SW 1271 (cell line): ENCODE results near the gene NUDT15.
"Not testable (repeated sequence)": the region's sequence is repeated elsewhere in the genome, so short reads cannot be mapped to it uniquely, and the experiment has no call there.

Source experiments
- DNase-seq, 2 experiments: peaks; one replicate each; lab custom pipeline; 2025; lab: John Stamatoyannopoulos, UW

NUDT15 gene

GRCh38 chr13:48037346-48038173, at the start of gene NUDT15:
TSS of gene NUDT15 (plus strand) at chr13:48037726. CDS start at chr13:48037747, 21 bp downstream.
- DNase-seq: peak; percentile 80 to 91

GRCh38 chr13:47990427-47990826, 47.1 kb upstream of the NUDT15 start:
- DNase-seq: no peak

GRCh38 chr13:47990920-47991466, 46.5 kb upstream of the NUDT15 start:
- DNase-seq: no peak

DNA sequence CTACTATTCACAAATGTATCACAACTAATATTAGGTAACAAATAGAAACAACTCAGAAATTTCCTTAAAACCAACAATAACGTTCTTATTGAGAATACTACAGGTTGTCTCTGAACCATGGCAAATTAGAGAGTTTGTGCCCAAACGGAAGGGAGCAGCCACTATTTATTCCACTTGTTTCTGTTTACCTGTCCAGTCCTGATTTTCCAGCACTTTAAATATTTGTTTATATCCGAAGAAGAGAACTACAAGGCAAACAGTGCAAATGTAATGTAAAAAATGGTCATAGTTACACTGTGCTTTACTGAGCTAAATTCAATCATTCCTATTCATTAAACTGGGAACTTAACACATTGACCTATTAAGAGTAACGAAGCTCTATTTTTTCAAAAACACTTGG, 45.7 kb upstream of the NUDT15 start:
- DNase-seq: no peak

DNA sequence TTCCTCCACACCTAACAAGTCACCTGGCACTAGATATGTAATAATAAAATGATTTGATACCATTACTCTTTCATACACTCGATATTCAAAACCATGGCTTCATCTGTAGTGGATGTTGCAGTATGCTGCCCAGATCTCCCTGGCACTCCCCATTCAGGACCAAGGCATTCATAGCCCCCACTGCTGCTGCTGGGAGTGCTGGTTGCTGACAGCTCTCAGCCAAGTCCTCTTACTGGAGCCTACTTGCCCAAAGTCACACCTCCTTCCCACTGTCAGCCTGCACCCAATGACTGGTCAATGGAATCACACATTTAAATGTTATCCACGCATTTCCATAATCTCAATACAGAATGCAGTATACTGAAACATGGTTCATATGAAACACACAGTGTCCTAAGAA, 40.1 kb upstream of the NUDT15 start:
- DNase-seq: no peak

GRCh38 chr13:47999973-48000372, 37.6 kb upstream of the NUDT15 start:
- no peak for DNase-seq

- DNase-seq: no peak
These were observed 36.9 kb upstream of the NUDT15 start for GRCh38 chr13:48000559-48001113.

DNA sequence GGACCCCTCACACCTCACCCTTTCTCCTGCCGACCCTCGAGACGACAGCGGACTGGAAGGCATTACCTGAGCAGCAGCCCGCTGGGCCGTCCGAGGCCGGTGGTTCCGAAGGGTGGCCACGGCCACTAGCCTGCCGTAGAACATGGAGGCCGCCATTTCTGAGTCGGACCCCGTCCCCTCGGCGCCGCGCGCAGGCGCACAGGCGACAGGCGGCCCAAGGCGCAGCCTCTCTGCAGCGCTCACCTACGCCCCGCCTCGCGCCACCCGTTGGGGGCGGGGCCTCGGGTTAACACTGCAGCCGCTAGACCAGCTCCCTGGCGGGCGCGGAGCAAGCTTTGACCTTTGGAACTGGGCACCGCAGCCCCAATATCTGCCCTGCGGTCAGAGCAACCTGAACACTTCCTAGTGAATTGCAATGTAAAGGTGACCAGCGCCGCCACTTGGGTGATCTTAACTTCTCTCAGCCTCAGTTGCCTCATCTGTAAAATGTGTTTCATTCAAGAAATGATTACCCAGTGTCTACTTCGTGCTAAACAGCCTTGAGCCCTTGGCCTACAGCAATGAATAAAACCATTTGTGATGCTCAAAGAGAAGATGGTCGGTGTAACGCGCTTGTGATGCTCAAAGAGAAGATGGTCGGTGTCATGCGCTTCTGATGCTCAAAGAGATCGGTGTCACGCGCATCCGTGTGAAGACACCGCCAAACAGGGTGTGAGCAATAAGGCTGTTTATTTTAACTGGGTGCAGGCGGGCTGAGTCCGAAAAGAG, 36.2 kb upstream of the NUDT15 start, which contains the start of gene SUCLA2:
Gene SUCLA2, minus strand, starts transcription at position 160 of the 768 bp plus-strand sequence. Its CDS starts 4 bp downstream, at position 156.
- DNase-seq: peak; percentile 70 to 83

GRCh38 chr13:48001999-48002398, 35.5 kb upstream of the NUDT15 start:
- not testable (repeated sequence) for DNase-seq

DNA sequence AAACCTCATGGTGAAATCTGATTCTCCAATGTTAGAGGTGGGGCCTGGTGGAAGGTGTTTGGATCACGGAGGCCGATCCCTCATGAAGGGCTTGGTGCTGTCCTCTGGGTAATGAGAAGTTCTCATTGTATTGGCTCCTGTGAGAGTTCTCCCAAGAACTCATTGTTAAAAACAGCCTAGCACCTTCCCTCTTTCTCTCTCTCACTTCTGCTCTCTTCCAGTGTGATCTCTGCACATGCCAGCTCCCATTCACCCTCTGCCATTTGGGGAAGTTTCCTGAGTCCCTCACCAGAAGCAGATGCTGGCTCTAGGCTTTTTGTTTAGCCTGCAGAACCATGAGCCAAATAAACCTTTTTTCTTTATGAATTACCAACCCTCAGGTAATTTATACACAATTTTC, 33.3 kb upstream of the NUDT15 start:
- no peak for DNase-seq

GRCh38 chr13:48006396-48006795, 31.1 kb upstream of the NUDT15 start:
- DNase-seq: no peak

- DNase-seq: no peak
These were observed 28.2 kb upstream of the NUDT15 start for GRCh38 chr13:48009284-48009683.

- DNase-seq: no peak
These were observed 26.8 kb upstream of the NUDT15 start for GRCh38 chr13:48010698-48011097.

- DNase-seq: no peak
These were observed 24.9 kb upstream of the NUDT15 start for GRCh38 chr13:48012668-48013067.

GRCh38 chr13:48014359-48014758, 23.2 kb upstream of the NUDT15 start:
- DNase-seq: no peak

GRCh38 chr13:48018637-48019036, 18.9 kb upstream of the NUDT15 start:
- no peak for DNase-seq

GRCh38 chr13:48019796-48020195, 17.7 kb upstream of the NUDT15 start:
- DNase-seq: no peak

DNA sequence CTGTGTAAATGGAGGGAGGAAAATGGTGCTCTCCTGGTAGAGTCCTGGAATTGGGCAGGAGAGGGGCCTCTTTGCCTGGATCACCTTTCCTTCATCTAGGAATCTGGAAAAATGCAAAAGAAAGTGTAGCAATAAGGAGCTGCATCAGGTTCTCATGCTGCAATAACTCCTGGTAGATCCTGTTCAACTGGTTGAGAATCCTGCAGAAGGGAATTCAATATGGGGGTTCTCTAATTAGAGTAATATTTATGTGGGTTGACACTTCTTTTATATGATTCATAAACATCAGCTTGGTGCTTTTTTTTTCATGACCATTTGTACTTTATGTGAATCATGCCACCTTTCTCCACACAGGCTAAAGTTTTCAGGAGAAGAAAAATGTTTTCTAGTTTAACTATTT, 9.5 kb upstream of the NUDT15 start:
- no peak for DNase-seq

DNA sequence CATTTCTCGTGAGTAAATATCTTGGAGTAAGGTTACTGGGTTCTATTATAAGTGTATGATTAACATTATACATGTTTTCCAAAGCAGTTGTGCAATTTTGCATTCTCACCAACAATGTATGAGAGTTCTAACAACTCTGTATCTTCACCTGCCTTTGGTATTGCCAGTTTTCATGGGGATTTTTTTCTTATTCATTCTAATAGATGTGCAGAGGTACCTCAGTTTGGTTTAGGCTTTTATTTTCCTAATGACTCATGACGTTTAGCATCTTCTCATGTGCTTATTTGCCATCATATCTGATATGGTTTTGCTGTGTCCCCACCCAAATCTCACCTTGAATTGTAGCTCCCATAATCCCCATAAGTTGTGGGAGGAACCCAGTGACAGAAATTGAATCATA, 7.7 kb upstream of the NUDT15 start:
- DNase-seq: no peak

- DNase-seq: no peak
These were observed 1.2 kb downstream of the NUDT15 start for GRCh38 chr13:48038761-48039160.

- no peak for DNase-seq
These were observed 2.5 kb downstream of the NUDT15 start for GRCh38 chr13:48040049-48040448.

DNA sequence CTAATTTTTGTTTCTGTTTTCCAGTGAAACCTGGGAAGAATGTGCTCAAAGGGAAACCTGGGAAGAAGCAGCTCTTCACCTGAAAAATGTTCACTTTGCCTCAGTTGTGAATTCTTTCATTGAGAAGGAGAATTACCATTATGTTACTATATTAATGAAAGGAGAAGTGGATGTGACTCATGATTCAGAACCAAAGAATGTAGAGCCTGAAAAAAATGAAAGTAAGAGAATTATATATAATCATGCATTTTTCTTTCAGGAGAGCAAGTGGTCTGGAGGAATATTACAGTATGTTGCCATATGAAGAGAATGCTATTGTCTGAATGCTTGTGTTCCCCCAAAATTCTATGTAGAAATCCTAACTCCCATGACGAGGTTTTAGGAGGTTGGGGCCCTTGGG, 3.4 kb downstream of the NUDT15 start:
- DNase-seq: no peak

DNA sequence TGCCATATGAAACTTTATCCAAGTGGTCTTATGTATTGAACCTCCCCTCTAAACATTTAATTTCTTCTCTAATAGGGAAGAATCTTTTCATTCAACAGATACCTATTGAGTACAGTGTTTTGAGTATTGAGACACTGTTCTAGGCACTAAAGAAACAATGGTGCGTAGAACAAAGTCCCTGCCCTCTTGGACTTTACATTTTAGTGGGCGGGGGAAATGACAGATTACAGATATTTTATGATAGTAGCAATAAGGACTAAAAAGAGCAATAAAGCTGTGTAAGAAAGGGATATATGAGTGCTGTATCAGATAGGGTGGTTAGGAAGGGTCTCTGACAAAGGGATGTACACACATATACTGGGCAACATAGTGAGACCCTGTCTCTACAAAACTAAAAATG, 5.4 kb downstream of the NUDT15 start:
- no peak for DNase-seq
